CD8-positive, alpha-beta memory T cell (primary cell): ENCODE measurements around the gene C1QL2. TPM values are rescaled to one million over a fixed set of nuclear protein-coding genes. Genes with fewer than 3 reads are reported as not detected.

Experiments
- CTCF ChIA-PET: fragments of 350-600 bp; sonication (Branson Sonifier 250); formaldehyde crosslinking; loops from one replicate; lab custom pipeline; 2021; ENCODE audit warnings: antibody characterized with exemption; lab: Charles Lee
- POLR2A ChIA-PET: fragments of 350-600 bp; sonication (Branson Sonifier 250); formaldehyde crosslinking; loops from one replicate; lab custom pipeline; 2021; ENCODE audit warnings: antibody characterized with exemption; lab: Charles Lee
- DNase-seq, 5 donors: peaks; one replicate each; pipeline versions ENCODE4 v3.0.0 to v3.0.0-alpha.2; 2020 to 2022; ENCODE audit warnings: mixed read lengths in 1 of 5
- H3K27ac ChIP-seq: one replicate; pipeline ENCODE4 v1.7.0; 2013; ENCODE audit warnings: low read depth, mild to moderate bottlenecking, low read length, moderate library complexity
- H3K27me3 ChIP-seq: 2 replicates; pipeline ENCODE4 v1.7.0; 2013; ENCODE audit warnings: low read length, mild to moderate bottlenecking; ENCODE audit not compliant: insufficient read depth, poor library complexity, severe bottlenecking
- H3K36me3 ChIP-seq: 2 replicates; pipeline ENCODE4 v1.7.0; 2013; ENCODE audit warnings: mild to moderate bottlenecking, low read length, moderate library complexity; ENCODE audit not compliant: insufficient read depth
- H3K4me1 ChIP-seq: 2 replicates; pipeline ENCODE4 v1.7.0; 2013; ENCODE audit warnings: mild to moderate bottlenecking, low read length, moderate library complexity; ENCODE audit not compliant: insufficient read depth
- H3K4me3 ChIP-seq: 2 replicates; pipeline ENCODE4 v1.7.0; 2013; ENCODE audit warnings: mild to moderate bottlenecking, low read length
- H3K9me3 ChIP-seq: 2 replicates; pipeline ENCODE4 v1.7.0; 2013; ENCODE audit warnings: mild to moderate bottlenecking, low read length
- H3K27ac Mint-ChIP-seq, 8 donors: one replicate each; pipeline ENCODE4 v1.8.0; 2020 to 2021; ENCODE audit warnings: mixed read lengths in 8 of 8, mild to moderate bottlenecking in 6 of 8, inconsistent platforms in 3 of 8, moderate library complexity in 3 of 8
- H3K27me3 Mint-ChIP-seq, 2 donors: one replicate each; pipeline ENCODE4 v1.8.0; 2020 to 2021; ENCODE audit warnings: mixed read lengths in 2 of 2, mild to moderate bottlenecking in 1 of 2, moderate library complexity in 1 of 2
- H3K36me3 Mint-ChIP-seq, 3 donors: one replicate each; pipeline ENCODE4 v1.8.0; 2020 to 2021; ENCODE audit warnings: mixed read lengths in 3 of 3, inconsistent platforms in 1 of 3, mild to moderate bottlenecking in 1 of 3
- H3K4me1 Mint-ChIP-seq, 3 donors: one replicate each; pipeline ENCODE4 v1.8.0; 2020 to 2021; ENCODE audit warnings: mixed read lengths in 3 of 3, inconsistent platforms in 1 of 3, mild to moderate bottlenecking in 1 of 3
- H3K4me3 Mint-ChIP-seq, 7 donors: one replicate each; pipeline ENCODE4 v1.8.0; 2020 to 2021; ENCODE audit warnings: mixed read lengths in 7 of 7, mild to moderate bottlenecking in 6 of 7, moderate library complexity in 4 of 7, inconsistent platforms in 2 of 7
- H3K9me3 Mint-ChIP-seq, 5 donors: one replicate each; pipeline ENCODE4 v1.8.0; 2020 to 2022; ENCODE audit warnings: mixed read lengths in 5 of 5, mild to moderate bottlenecking in 3 of 5, moderate library complexity in 2 of 5, inconsistent platforms in 1 of 5
- polyA plus RNA-seq: library from polyadenylated mRNA; unstranded; fragments of 300-500 nt; fragmentation: Illumina TruSeq; gene quantifications from one replicate; pipeline ENCODE4 v1.2.3, GENCODE V29; 2021
- total RNA-seq, 2 experiments: library from RNA; stranded (reverse); gene quantifications; one replicate each; pipeline ENCODE4 v1.2.3, GENCODE V29; 2021

The C1QL2 gene
- total and polyA plus RNA-seq, 3 experiments from 2014 or later: not detected

DNA sequence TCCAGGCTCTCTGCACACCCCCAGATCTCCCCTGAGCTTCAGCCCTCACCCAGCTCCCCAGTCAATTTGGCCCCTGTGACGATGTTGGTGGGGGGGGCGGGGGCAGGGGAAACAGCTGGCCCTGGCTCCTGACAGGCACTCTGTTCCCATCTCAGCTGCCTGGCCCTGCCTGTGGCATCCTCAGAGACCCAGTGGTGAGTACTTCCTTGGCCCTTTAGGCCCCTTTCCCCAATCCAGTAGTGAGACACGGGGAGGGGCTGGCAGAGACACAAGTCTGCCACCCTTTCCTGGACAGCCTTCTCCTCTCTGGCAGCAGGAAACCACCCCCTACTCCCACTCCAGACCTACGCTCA lies 19.3 kb upstream of the C1QL2 start:
- no peak for DNase-seq
- H3K36me3 Mint-ChIP-seq: no peaks in the 10 kb centered on the region
- no peaks in the 10 kb centered on the region for H3K9me3 Mint-ChIP-seq
- H3K27ac ChIP-seq: no peak overlapping the region
- no peak overlapping the region for H3K4me3 Mint-ChIP-seq
- H3K4me3 ChIP-seq: no peak overlapping the region
- H3K36me3 ChIP-seq: no peaks in the 10 kb centered on the region
- ChIA-PET CTCF (interaction anchor here (0.6 kb wide), 1 partner anchor 9 kb away, joined by 3 read pairs; no protein-coding TSS in a partner anchor), POLR2A (no interaction called here)
- no peaks in the 10 kb centered on the region for H3K4me1 Mint-ChIP-seq
- no peaks in the 10 kb centered on the region for H3K9me3 ChIP-seq
- no peaks in the 10 kb centered on the region for H3K27me3 ChIP-seq
- H3K27me3 Mint-ChIP-seq: no peaks in the 10 kb centered on the region
- H3K27ac Mint-ChIP-seq: no peak overlapping the region
- no peaks in the 10 kb centered on the region for H3K4me1 ChIP-seq

DNA sequence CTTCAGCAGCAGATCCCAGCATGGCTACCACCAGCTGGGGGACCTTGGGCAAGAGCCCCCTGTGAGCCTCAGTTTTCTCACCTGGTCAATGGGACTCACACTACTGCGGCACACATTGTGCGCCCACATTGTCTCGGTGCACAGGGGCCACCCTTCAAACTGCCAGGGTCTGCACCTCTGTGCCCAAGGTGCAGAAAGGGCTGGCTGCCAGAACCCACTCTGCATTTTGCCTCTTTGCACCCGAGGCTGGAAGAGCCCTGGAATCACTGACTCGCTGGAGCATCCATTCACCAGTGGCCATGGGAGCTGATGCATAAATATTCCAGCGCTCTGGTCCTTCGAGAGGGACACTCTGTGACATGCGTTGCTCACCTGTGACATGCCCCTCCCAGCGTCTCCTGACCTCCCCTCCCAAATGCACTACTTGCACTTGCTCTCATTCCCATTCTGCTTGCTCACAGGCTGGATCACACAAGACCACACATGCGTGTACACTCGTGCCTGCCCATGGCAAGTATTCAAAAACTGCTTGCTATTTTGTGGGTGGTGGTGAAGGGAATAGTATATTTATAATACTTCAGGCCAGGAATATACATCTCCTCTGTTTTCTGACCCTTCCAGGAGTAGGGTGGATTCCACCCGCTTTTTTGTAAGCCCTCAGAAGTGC lies 18.8 kb upstream of the C1QL2 start:
- ChIA-PET CTCF (interaction anchor here (0.6 kb wide), 1 partner anchor 9 kb away, joined by 3 read pairs; no protein-coding TSS in a partner anchor), POLR2A (no interaction called here)
- H3K27me3 ChIP-seq: no peaks in the 10 kb centered on the region

DNA sequence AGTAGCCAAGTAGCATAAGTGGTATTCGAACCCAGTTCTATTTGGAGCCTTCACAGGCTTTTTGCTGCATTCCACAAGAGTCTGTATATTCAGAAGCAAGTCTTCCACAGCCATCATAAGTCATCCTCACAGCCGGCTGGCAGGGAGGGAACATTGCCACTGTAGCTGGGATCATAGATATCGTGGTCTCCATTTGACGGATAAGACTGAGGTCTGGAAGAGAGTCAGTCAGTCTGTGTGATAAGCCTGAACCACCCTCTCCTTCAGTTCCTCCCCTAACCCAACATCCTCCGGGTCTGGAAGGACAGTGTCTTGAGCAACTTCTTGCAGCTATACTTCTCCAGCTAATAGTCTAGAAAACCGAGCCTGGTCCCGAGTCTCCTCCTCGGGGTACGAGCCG lies 17.0 kb upstream of the C1QL2 start:
- no peak for DNase-seq
- Mint-ChIP-seq H3K4me3 (no peak overlapping the region), H3K4me1 (no peaks in the 10 kb centered on the region), H3K27ac (no peak overlapping the region), H3K9me3 (no peaks in the 10 kb centered on the region), H3K27me3 (no peaks in the 10 kb centered on the region), H3K36me3 (no peaks in the 10 kb centered on the region)
- Histone ChIP-seq H3K27ac (no peak overlapping the region), H3K4me1 (no peaks in the 10 kb centered on the region), H3K9me3 (no peaks in the 10 kb centered on the region), H3K27me3 (no peaks in the 10 kb centered on the region), H3K4me3 (no peak overlapping the region), H3K36me3 (no peaks in the 10 kb centered on the region)
- CTCF ChIA-PET: no interaction called here
- POLR2A ChIA-PET: no interaction called here

More for the DNA sequence above, 18.8 kb upstream of the C1QL2 start:
- no peaks in the 10 kb centered on the region for H3K4me1 Mint-ChIP-seq
- no peaks in the 10 kb centered on the region for H3K36me3 ChIP-seq
- H3K9me3 Mint-ChIP-seq: no peaks in the 10 kb centered on the region
- H3K4me3 ChIP-seq: no peak overlapping the region
- no peak overlapping the region for H3K27ac ChIP-seq
- H3K9me3 ChIP-seq: no peaks in the 10 kb centered on the region
- H3K27ac Mint-ChIP-seq: peak overlapping the region in 1 of 8 donors; percentile 54
- no peaks in the 10 kb centered on the region for H3K36me3 Mint-ChIP-seq
- no peaks in the 10 kb centered on the region for H3K27me3 Mint-ChIP-seq
- H3K4me1 ChIP-seq: no peaks in the 10 kb centered on the region
- H3K4me3 Mint-ChIP-seq: no peak overlapping the region
- no peak for DNase-seq

DNA sequence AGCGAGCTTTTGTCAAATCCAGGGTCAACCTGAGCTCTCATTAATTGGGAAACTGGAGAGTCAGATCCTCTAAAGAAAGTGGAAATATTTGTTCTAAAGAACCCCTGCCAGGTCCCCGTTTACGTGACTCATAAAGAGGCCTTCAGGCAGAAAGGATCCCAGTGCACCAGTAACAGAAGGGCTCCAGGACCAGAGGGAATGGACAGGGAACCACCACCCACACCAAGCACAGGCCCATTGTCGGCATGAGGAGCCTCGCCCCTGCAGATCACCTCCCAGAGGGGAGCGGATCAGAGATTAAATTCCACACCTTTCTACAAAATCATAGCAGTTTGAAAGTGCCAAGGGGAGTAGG lies 16.4 kb upstream of the C1QL2 start:
- Mint-ChIP-seq H3K9me3 (no peaks in the 10 kb centered on the region), H3K4me3 (no peak overlapping the region), H3K27me3 (no peaks in the 10 kb centered on the region), H3K27ac (no peak overlapping the region), H3K36me3 (no peaks in the 10 kb centered on the region), H3K4me1 (no peaks in the 10 kb centered on the region)
- H3K27ac ChIP-seq: no peak overlapping the region
- no peak overlapping the region for H3K4me3 ChIP-seq
- CTCF ChIA-PET: no interaction called here
- no peaks in the 10 kb centered on the region for H3K27me3 ChIP-seq
- no peaks in the 10 kb centered on the region for H3K4me1 ChIP-seq
- H3K36me3 ChIP-seq: no peaks in the 10 kb centered on the region
- POLR2A ChIA-PET: no interaction called here
- H3K9me3 ChIP-seq: no peaks in the 10 kb centered on the region
- DNase-seq: no peak

DNA sequence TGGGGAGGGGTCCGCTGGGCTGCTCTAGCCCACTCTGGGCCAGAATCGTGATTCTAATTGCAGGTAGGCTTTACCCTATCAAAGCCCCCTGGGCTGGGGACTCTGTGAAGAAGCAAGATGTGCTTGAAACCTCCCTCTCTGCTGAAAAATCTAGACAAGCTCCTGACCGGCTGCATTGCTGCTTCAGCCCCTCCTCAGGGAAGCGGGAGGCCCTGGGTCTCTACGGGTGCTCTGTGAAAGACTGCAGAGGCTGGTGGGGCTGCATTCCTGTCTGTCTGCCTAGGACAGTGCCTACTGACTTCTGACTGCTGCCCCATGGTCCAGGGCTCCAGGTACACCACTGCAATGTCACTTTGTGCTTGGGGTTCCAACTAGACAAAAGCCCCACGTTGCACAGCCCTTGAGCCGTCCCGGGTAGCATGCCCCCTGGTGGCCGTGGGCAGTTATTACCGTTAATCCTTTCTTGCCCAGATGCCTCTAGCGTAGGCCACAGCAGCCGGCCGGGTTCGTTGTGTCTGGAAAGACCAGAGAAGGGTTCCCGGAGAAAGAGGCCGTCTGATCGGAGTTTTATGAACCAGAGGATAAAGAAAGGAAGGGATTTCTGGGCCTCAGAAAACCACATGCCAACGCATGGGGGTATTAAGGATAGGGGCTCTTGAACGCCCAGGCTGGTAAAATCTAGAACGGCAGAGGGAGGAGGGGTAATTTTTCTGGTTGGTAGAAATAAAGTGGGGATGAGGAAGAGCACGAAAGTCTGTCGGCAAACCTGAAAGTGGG lies 15.9 kb upstream of the C1QL2 start:
- no peaks in the 10 kb centered on the region for H3K9me3 Mint-ChIP-seq

DNA sequence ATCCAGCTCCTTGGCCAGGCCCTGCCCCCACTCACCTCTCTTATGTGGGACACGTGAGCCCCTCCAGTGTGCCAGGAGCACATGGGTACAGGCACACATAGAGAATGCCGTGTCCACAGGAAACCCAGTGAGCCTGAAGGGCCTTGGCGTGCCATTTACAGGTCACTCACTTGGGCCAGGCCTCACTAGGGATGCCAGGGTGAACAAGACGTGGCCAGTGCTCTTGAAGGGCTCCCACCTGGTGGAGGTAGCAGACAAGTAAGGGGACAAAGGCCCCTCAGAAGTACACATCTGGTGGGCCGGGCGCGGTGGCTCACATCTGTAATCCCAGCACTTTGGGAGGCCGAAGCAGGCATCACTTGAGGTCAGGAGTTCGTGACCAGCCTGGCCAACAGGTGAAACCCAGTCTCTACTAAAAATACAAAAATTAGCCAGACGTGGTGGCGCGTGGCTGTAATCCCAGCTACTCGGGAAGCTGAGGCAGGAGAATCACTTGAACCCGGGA lies 15.1 kb upstream of the C1QL2 start:
- Histone ChIP-seq H3K4me3 (no peak overlapping the region), H3K36me3 (no peaks in the 10 kb centered on the region), H3K9me3 (no peaks in the 10 kb centered on the region), H3K27ac (no peak overlapping the region), H3K27me3 (no peaks in the 10 kb centered on the region), H3K4me1 (no peaks in the 10 kb centered on the region)
- Mint-ChIP-seq H3K4me1 (no peaks in the 10 kb centered on the region), H3K4me3 (no peak overlapping the region), H3K36me3 (no peaks in the 10 kb centered on the region), H3K27ac (no peak overlapping the region), H3K27me3 (no peaks in the 10 kb centered on the region), H3K9me3 (peaks cover 0 to 2% (median 0%) of the 10 kb centered on the region in 5 donors)
- no peak for DNase-seq
- CTCF ChIA-PET: interaction anchor here (0.7 kb wide), 1 partner anchor 1127 kb away, joined by 3 read pairs; no protein-coding TSS in a partner anchor
- POLR2A ChIA-PET: no interaction called here

More for the DNA sequence above, 15.9 kb upstream of the C1QL2 start:
- H3K27me3 ChIP-seq: no peaks in the 10 kb centered on the region
- H3K4me3 ChIP-seq: no peak overlapping the region
- ChIA-PET POLR2A (no interaction called here), CTCF (interaction anchor here (0.7 kb wide), 1 partner anchor 1128 kb away, joined by 3 read pairs; no protein-coding TSS in a partner anchor)
- H3K4me3 Mint-ChIP-seq: no peak overlapping the region
- H3K27ac Mint-ChIP-seq: no peak overlapping the region
- no peaks in the 10 kb centered on the region for H3K27me3 Mint-ChIP-seq
- no peaks in the 10 kb centered on the region for H3K36me3 ChIP-seq
- no peaks in the 10 kb centered on the region for H3K9me3 ChIP-seq
- H3K4me1 ChIP-seq: no peaks in the 10 kb centered on the region
- no peak overlapping the region for H3K27ac ChIP-seq
- H3K36me3 Mint-ChIP-seq: no peaks in the 10 kb centered on the region
- DNase-seq: peak; percentile 11 to 51 (median 29)
- no peaks in the 10 kb centered on the region for H3K4me1 Mint-ChIP-seq

DNA sequence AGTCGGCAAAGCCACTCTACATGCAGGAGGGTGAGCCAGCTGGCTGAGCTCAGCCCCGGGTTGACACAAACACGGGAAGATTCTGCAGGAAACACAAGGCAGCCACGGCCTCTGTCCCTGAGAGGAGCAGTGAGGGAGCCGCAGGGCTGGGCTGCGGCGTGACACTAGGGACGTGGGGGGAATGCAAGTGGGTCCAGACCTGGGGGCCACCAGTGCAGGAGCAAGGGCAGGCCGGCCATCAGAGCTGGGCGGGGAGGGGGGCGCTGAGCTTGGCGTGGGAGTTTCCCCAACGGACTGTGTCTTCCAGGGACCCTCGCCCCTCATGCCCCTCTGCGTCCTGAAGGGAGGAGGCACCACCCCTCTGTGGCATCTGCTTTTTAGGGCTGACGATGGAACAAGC lies 12.0 kb upstream of the C1QL2 start:
- no peaks in the 10 kb centered on the region for H3K4me1 Mint-ChIP-seq
- H3K36me3 Mint-ChIP-seq: no peaks in the 10 kb centered on the region
- H3K4me3 Mint-ChIP-seq: no peak overlapping the region
- CTCF ChIA-PET: no interaction called here
- peaks cover 0 to 2% (median 0%) of the 10 kb centered on the region in 5 donors for H3K9me3 Mint-ChIP-seq
- Histone ChIP-seq H3K36me3 (no peaks in the 10 kb centered on the region), H3K4me3 (no peak overlapping the region), H3K9me3 (no peaks in the 10 kb centered on the region), H3K27ac (no peak overlapping the region), H3K27me3 (no peaks in the 10 kb centered on the region), H3K4me1 (no peaks in the 10 kb centered on the region)
- POLR2A ChIA-PET: no interaction called here
- no peak overlapping the region for H3K27ac Mint-ChIP-seq
- H3K27me3 Mint-ChIP-seq: peaks cover 7 to 17% of the 10 kb centered on the region in 2 donors
- no peak for DNase-seq

DNA sequence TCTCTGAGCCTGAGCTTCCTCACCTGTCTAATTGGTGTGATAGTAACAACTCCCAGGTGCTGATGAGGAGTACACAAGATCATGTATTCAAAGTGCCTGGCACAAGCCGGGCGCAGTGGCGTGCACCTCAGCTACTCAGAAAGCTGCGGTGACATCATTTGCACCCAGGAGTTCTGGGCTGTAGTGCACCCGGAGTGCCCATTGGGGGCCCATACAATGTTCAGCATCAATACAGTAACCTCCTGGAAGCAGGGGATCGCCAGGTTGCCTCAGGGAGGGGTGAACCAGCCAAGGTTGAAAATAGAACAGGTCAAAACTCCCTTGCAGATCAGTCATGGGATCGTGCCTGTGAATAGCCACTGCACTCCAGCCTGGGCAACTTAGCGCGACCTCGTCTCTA lies 11.2 kb upstream of the C1QL2 start:
- H3K27me3 Mint-ChIP-seq: peaks cover 7 to 17% of the 10 kb centered on the region in 2 donors
- H3K4me3 ChIP-seq: no peak overlapping the region
- no peak overlapping the region for H3K27ac Mint-ChIP-seq
- no peaks in the 10 kb centered on the region for H3K36me3 Mint-ChIP-seq
- peaks cover 0 to 2% (median 0%) of the 10 kb centered on the region in 5 donors for H3K9me3 Mint-ChIP-seq
- H3K4me1 ChIP-seq: no peaks in the 10 kb centered on the region
- H3K9me3 ChIP-seq: no peaks in the 10 kb centered on the region
- H3K4me1 Mint-ChIP-seq: no peaks in the 10 kb centered on the region
- CTCF ChIA-PET: no interaction called here
- no peak overlapping the region for H3K4me3 Mint-ChIP-seq
- no peaks in the 10 kb centered on the region for H3K36me3 ChIP-seq
- no peaks in the 10 kb centered on the region for H3K27me3 ChIP-seq
- POLR2A ChIA-PET: no interaction called here
- no peak overlapping the region for H3K27ac ChIP-seq
- DNase-seq: no peak
